Activated CD4-positive, alpha-beta T cell treated with anti-CD3 and anti-CD28 coated beads, Interleukin-2, Interleukin-4, amounts not matched to agents 100 ng/mL and 50 ng/mL, durations not matched to agents 16 hours and 8 hours (primary cell): Measurements from ENCODE around the gene ZDHHC13.

Source experiments
- DNase-seq: peaks from one replicate; pipeline ENCODE4 v3.0.0-alpha.2; 2020; ENCODE audit warnings: low spot score

The ZDHHC13 gene

DNA sequence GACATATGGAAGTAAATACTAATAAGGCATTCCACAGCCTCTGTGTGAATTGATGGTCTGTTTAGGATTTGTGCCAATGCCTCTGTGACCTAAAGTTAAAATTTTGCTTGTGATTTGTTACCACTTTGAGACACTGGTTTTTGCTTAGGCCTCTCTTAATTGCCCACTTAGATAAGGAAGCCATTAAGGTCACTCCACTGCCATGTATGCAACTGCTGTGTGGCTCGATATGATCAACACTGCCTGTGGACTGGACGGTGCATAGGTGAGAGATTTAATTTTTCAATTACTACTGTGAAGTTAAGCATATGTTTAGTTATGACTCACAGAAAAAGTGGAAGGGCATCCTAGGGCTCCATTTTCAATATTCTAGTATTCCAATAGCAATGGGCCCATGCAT lies 47.9 kb downstream of the ZDHHC13 start:
- no peak for DNase-seq

DNA sequence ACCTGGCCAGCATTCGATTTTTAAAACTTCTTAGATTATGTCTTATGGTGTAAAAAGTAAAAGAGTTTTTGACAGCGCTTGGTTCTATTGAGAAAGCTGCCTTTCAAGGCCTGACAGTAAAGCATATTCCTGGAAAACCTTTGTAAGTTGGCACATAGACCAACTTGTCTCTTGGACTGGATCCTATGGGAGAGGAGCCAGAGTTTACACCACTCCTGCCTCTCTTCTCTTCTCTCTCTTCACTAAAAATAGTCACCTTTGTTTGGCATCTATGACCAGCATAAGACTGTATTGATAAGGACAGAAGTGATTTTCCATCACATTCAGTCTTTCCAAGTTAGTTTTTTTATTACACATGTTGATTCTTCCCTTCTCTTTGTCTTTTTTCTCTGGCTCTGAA lies 51.1 kb downstream of the ZDHHC13 start:
- no peak for DNase-seq

DNA sequence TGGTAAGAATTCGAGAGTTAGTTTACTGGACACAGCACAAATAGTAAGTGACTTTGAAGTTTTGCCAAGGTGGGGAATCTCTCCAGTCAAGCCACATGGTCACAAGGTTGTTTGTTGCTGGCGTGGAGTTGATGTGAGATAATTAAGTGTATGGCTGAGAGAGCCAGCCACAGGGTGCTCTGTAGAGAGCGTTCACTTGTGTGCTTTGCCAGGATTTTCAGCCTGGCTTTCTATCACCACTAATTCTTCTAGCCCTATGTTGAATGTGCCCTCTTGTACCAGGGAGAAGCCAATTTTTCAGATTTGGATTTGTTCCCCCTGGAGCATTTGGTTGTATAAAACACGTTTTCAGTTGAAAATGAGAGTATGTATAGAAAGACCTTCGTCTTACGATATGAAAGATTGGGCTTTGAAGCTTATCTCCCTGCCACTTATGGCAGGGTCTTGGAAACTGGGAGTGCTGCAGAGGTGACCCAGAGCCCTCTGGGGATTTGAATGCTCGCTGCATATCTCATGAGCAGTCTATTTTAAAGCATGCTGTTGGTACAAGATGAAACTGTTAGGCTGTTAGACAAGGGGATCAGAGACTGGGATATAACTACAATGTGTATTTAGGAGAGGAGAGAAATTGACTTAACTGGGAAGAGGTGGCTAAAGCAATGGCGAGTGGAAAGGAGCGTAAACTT lies 56.2 kb downstream of the ZDHHC13 start:
- no peak for DNase-seq

DNA sequence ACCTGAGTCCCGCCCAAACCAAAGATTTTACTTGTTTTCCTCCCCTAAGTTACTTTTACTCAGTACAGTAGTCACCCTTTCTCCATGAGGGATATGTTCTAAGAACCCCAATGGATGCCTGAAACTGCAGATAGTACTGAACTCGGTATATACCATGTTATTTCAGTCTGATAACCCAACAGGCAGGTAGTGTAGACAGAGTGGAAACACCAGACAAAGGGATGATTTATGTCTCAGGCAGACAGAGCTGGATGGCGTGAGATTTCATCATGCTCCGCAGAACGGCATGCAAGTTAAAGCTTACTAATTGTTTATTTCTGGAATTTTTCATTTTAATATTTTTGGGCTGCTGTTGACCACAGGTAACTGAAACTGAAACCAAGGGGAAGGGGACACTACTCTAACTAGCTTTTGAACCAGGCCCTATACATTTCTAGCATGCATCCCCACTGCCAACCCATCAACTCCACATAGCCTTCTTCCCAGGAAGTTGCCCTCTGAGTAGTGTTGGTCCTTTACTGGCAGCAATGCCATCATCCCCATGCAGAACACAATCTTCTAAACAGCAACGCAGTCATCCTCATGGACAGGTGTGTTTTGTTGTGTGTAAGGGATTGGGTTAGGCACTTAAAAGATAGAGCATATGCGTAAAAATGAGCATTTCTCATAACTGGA lies 57.1 kb downstream of the ZDHHC13 start:
- DNase-seq: no peak

DNA sequence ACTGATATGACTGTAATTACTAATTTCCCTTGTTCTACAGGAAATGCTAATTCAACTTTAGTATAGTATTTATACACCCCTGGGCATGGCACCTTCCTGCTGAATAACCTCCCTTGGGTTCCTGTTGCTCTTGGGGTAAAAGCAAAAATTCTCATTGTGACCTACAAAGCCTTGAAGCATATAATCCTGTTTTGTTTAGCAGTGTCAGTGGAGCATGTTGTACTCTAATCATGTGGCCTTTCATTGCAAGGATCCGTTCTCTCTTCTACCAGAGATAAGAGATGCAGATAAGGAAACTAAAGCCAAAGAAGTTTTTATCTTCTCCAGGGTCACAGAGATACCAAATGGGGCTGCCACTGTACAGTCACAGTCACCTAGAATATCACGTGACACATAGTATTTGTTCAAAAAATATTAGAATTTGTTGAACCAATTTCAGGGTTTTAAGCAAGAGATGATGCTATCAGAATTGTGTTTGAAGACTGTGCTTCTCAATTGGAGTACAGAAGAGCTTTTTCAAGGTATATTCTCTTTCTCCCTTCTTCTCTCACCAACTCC lies 59.7 kb downstream of the ZDHHC13 start:
- DNase-seq: no peak

DNA sequence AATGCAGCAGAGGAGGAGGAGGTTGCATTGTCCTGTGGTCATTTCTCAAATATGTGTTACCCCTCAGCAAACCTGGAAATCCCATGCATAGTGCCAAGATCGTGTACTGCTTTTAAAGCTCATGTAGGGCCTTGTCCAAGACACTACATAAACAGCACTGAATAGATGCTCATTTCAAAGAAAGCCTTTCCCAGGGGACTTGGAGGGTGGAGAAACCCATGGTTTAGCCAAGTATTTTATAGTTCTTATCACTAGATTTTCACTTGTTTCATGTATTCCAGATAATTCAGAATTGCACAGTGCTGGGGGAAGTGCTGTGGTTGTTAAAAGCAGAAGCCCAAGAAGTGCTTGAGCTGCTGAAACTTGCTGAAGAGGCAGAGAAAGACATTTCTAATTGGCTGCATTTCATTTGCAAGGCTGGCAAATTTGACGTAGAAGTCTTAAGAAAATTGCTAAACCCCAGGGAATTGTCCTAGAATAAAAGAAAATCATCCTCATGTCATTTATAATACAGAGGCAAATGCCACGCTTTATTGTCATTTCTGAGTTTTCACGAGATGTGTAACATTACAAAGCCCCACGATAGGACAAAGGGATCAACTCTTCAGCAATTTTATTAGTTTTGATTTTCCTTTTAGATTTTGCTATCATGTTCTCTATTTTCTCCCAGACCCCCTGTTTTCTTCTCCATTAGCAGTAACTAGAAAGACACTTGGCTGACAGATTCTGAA lies 64.7 kb downstream of the ZDHHC13 start:
- DNase-seq: no peak

DNA sequence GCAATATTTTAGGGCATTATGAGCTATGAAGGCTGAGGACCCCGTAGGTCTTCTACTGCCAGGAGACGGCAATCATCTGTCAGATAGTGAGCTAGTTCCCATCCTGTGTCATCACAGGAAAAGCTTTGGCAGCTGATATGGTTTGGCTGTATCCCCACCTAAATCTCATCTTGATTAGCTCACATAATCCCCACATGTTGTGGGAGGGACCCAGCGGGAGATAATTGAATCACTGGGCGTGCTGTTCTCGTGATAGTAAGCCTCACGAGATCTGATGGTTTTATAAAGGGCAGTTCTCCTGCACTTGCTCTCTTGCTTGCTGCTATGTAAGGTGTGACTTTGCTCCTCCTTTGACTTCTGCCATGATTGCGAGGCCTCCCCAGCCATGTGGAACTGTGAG lies 66.7 kb downstream of the ZDHHC13 start:
- DNase-seq: no peak

DNA sequence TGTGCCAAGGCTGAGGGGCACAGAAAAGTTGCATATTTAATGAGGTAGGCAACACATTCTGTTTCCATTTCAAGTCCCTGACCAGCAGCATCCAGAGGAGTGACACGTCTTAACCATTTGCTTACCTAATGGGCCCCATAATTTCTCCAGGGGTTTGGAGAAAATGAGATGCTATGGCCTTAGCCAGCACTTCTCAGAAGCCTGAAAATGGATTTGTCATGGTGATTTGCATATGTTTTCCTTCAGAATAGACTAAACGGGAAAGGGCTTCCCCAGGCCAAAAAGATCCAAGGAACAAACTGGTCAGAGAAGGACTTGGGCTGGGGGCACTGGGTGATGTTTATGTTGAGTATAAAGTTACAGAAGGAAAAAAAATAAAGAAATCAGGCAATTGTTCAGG lies 68.1 kb downstream of the ZDHHC13 start:
- no peak for DNase-seq

DNA sequence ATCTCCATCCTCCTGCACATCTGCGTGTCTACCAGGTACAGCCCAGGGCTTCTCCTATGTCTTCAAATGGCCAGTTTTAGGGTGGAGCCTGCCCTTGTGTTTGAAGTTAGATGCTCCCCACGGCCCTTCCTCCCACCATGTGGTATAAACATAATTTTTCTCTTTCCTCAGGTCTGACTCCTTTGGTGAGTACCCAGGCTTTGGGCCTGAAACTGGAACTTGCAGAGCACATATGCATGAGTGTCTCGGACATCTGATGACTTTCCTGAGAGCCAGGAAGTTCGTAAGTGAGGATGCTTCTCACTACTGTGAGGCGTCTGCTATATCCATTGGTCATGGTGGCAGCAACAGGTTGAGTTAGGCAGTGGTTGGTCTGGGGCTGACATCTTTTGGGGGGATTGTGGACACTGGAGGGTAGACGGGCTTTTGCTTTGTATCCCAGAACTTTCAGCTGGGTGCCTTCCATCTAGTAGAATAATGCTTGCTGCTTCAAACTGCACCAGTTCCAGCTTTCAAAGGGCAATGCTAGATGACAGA lies 68.6 kb downstream of the ZDHHC13 start:
- DNase-seq: no peak

DNA sequence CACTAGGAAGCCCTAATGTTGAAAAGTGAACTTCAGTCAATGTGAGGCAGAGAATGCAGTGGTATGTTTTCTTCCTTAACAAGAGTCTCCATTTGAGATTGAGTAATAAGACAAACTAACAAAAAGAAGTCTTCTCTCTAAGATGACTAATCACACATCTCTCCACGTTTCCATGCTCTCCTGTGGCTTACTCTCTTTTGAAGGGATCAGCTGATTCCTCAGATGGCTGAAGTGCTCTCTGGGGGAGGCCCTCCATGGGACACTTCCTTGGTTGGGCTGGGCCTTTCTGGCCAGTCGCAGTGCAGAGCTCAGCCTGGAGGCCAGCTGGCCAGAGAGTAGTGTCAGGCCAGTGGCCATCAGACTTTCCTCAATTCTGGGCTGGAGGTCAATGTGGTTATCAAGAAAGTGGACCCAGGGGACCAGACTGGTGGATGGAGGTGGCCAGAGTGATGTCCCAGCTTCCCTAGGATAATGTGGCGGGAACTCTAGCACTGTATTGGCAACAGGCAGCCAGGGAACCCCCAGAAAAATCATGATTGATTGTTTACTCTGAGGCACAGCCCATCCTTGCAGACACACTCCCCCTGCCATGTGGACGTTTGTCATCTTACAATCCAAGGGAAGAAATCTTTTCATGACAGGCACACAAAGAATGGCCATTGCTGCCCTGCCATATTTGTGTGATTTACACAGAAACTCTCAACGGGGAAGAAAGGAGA lies 70.3 kb downstream of the ZDHHC13 start:
- no peak for DNase-seq

DNA sequence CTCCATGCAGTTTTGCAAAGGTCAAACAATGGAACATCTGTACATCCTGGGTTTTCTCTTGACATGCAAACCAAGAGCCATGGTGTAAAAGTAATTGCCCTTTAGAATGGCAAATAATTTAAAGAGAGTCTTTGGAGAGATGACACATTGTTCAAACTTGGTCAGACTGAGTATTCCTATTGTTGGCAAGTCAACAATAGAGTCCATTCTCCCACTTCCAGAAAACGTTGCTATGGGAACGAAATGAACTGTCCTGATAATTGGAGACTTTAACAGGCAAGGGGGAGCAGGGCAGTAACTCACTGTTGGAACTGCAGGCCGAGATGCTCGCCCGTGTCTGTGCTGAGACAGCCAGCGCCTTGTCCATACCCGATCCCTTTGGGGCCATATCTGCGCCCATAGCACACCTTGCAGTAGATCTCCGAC lies 70.9 kb downstream of the ZDHHC13 start:
- no peak for DNase-seq

DNA sequence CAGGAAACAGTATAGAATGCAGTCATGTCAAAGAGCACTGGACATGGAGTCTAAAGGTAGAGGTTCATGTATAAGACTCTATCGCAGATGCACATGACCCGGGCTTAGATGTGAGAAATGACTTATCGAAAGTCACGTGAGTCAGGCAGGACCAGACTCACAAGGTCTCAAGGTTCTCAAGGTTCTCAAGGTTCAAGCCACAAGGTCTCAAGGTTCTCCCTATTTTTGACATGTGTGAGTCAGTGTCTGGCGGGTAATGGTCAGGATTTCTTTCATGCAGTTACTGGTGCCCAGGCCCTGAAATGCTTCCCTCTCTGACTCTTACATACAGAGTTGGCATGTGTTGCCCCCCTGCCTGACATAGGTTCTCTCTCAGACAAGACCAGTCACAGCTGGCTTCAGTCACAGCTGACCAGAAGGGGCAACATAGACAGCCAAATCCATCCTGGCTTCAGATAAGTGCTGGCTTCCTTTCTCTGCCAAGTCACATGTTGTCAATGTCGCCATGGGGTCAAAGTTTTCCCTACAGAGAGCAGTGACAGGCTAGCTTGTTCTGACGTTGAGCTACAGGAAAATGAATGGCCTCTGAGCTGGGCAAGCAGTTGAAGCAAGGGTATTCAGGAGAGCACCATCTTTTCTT lies 74.7 kb downstream of the ZDHHC13 start:
- DNase-seq: no peak

DNA sequence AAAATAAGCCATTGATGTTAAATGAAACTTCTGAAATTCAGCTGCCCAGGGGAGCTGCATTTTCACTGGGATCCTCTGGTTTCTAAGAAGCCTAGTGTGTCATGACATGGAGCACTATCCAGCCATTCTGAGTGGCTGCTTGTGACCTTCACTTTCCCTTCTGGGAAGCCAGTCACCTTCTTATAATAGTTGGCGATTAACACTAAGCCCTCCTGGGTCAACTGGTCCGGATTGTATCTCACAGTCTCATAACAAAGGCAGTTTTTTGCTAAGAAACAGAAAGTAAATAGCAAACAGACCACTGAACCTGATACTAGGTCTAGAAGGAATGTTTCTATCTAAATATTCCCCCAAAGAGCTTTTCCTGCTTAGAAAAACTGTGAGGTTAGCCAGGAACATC lies 76.9 kb downstream of the ZDHHC13 start:
- DNase-seq: no peak

DNA sequence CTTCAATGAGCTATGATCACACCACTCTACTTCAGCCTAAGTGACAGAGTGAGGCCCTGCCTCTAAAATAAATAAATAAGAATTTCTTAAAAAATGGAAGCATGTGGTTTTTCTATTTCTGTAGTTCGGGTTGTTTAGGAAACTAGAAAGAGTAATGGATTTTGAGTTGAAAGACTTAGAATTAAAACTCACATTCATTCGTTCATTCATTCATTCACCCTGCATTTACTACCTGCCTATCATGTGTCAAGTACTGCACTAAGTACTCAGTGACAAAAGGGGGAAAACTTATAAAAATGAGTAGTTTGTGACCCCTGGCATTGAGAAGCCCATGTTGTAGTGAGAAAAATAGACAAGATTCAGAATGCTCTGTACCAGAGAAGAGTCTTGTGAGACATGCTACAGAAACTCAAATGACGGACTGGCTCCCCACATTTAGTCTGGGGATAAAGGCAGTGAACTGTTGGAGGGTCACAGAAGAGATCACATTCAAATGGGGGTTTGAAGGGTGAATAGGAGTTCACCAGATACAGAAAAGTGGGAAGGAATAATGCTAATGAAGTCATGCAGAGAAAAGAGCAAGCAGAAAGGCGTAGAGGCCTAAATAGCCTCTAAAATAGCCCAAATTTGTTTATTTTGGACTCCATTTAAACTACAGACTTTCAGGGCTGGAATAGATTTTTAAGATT lies 77.8 kb downstream of the ZDHHC13 start:
- DNase-seq: no peak

DNA sequence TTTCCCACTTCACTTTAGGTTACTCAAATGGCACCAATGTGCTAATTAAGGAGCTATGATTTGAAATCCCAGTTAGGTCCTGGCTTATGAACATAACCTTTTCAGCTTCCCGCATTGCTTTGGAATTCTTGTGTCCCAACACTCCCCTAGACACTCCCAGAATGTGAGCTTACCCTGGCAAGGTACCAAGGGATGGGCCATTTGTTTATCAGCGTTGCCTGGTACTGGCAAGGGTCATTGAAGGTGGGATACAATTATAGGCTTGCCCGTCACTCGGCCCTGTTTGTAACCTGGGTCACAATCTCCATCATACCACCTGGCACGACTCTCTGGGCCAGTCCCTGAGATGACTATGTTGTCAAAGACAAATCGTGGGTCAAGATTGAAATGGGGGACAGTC lies 79.5 kb downstream of the ZDHHC13 start:
- DNase-seq: no peak

DNA sequence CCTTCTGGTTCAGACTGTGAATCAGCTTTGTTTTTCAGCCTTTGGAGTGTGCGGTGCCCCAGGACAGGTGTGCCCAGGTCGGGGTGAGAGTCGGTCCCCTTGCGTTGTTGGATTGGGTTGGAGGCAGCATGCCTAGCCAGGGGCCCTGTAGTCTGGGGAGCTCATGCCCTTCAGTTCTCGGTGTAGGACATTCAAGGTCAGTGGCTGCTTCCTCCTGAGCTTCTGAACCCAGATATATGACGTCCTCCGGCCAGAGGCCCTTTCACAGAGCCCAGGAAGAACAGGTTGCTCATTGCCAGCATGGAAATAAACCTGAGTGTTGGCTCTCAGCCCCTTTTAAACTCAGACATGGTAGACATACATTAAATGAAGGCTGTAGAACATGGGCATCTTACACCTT lies 82.1 kb downstream of the ZDHHC13 start:
- no peak for DNase-seq

DNA sequence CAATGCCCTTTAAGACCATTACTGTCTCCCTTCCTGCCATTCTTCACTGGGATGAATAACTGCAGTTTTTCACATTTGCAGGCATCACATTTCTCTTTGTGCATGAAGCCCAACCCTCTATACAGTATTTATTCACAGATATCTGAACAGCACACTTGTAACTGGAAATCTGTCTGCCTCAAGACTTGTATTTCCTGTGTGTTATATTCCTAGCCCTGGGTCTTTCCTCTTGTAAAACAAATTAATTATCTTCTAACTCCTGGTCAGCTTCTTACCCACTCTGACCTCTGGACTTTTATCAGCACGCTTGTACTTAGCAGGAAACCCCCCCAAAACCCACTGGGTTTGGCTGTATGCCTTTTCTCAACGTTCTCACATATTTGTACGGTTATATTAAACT lies 82.8 kb downstream of the ZDHHC13 start:
- DNase-seq: no peak

DNA sequence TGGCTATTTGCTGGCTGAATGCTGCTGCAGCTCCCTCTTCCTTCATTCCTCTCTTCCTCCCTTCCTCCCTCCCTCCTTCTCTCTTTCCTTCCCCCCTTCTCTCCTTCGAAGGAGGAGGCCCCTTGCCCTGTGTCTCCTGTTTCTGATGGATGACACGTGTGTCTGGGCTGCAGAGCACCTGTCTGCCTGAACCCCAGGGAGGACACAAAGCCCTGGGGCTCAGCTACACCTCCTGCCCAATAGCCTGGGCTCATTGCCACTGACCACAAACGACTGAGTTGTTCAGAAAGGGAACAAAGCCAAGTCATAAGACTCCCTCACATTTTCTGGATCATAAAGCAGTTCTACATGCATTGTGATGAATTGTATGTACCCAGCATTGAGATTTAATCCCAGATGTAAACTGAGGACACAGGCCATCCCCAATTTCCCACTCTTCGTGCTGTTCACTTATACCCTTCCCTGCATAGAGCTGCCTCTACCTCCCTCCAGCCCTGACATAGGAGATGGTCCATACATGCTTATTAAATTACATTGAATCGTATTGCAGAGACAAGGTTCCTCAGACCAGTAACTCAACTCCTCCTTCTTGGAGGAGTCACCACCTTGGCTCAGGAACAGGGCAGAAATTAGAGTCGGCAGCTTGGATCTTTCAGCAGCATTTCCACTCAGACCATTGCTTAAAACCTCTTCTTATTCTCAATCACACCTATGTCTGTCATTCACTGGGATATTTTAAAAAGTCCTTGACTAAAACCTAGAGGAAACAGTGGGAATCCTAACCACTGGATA lies 83.6 kb downstream of the ZDHHC13 start:
- DNase-seq: no peak

DNA sequence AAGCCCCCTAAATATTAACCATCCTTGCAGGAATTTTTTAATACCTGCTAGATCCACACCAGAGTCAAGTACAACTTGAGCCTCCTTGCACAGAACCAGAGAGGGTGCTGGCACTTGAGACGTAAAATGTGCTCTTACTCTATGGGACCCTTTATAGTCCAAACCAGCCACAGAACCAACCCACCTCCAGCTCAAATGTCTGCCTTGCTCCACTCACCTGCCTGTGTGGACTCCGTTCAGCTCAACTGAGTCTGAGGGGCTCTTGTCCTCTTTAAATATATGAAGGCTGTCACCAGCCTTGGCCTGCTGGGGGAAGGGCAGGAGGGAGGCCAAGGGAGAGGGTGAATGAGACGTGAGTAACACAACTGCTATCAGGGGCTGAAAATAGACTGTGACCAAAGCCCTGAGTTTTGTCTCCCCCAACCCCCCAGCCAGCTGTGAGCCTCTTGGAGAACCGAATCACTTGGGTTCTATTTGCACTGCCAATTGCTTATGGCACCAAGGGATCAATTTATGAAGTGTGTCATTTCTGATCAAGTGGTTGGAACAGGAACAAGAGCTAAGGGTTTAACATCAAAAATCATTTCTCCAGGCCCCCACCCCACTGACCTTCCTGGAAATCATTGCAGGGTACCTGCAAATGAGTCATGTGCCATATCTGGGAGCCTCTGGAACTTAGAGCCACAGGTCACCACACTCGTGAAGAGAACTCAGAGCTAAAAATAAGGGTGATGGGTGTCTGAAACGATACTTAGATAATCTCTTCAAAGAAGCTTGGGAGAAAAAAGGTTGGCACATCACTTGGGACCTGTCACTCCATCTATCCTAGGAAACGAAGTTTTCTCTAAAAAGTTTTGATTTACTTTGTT lies 85.0 kb downstream of the ZDHHC13 start, which contains the start of gene CSRP3:
TSS of gene CSRP3 (minus strand) at position 247 of the 869 bp plus-strand sequence. CDS start 9,535 bp downstream, outside the sequence.
- DNase-seq: no peak
